Upper lobe of left lung (tissue), 6 donors: Measurements from ENCODE around the gene TEX47. TPM values are rescaled to one million over a fixed set of nuclear protein-coding genes. Genes with fewer than 3 reads are reported as not detected.
A peak's percentile ranks its signal among the peaks of the same experiment; 100 is the strongest.

ENCODE experiments used
- ATAC-seq, 2 donors: fragments of 200-7000 bp; cut with Tn5 transposase; one replicate each; pipeline ENCODE4 v1.9.1; 2022; ENCODE audit warnings: mild to moderate bottlenecking in 2 of 2, moderate library complexity in 2 of 2; ENCODE audit not compliant: low FRiP score in 2 of 2
- DNase-seq, 2 donors: peaks; one replicate each; pipeline ENCODE4 v3.0.0-alpha.2; 2019 to 2020
- H3K27ac ChIP-seq, 4 donors: fragments of 200-600 bp; sonication (generic); one replicate each; pipeline ENCODE4 v1.5.1; 2016 to 2019
- H3K27me3 ChIP-seq, 4 donors: fragments of 200-600 bp; sonication (generic); one replicate each; pipeline ENCODE4 v1.5.1; 2017 to 2019
- H3K36me3 ChIP-seq, 4 donors: fragments of 200-600 bp; sonication (generic); one replicate each; pipeline ENCODE4 v1.5.1; 2016 to 2019
- H3K4me1 ChIP-seq, 4 donors: fragments of 200-600 bp; sonication (generic); one replicate each; pipeline ENCODE4 v1.5.1; 2018 to 2019
- H3K4me3 ChIP-seq, 4 donors: fragments of 200-600 bp; sonication (generic); one replicate each; pipeline ENCODE4 v1.5.1; 2017 to 2019; ENCODE audit warnings: mild to moderate bottlenecking in 2 of 4, moderate library complexity in 1 of 4
- H3K9me3 ChIP-seq, 4 donors: fragments of 200-600 bp; sonication (generic); one replicate each; pipeline ENCODE4 v1.5.1; 2018 to 2019
- CTCF ChIP-seq, 6 experiments: fragments of 450-650 bp in 4 of 6; fragments of 200-600 bp in 2 of 6; sonication (generic) in 2 of 6; IDR thresholded peaks; one replicate each; pipeline ENCODE4 v1.5.1; 2016 to 2019; ENCODE audit warnings: antibody characterized with exemption in 6 of 6
- EP300 ChIP-seq, 4 donors: sonication (generic); formaldehyde crosslinking; IDR thresholded peaks; one replicate each; pipeline ENCODE4 v1.5.1; 2017; ENCODE audit warnings: antibody characterized with exemption in 4 of 4, control low read depth in 2 of 4
- POLR2A ChIP-seq, 4 donors: fragments of 450-650 bp; IDR thresholded peaks; one replicate each; pipeline ENCODE4 v1.5.1; 2016 to 2017; ENCODE audit warnings: antibody characterized with exemption in 4 of 4, mild to moderate bottlenecking in 2 of 4
- POLR2AphosphoS5 ChIP-seq, 2 donors: sonication (generic); formaldehyde crosslinking; IDR thresholded peaks; one replicate each; pipeline ENCODE4 v1.5.1; 2017; ENCODE audit warnings: antibody characterized with exemption in 2 of 2
- WGBS, 2 donors: methylation state at CpG; one replicate each; pipeline ENCODE4 v1.1.5; 2017 to 2018; 5-methylcytosine and 5-hydroxymethylcytosine counted together
- total RNA-seq, 6 donors: library from RNA; depleted of rRNA in 4 of 6; stranded (reverse); fragments of >200 nt in 4 of 6; gene quantifications; one replicate each; pipeline versions ENCODE4 v1.1.0 to v1.2.1, GENCODE V29; 2016 to 2021
- donor health status: DM: no; HTN: no; CAD: no; lungs with moderate emphysema.
- donor health status: DM: no; HTN: yes; CAD: no; lungs with severe emphysema.

The TEX47 gene
- total RNA-seq: not detected

GRCh38 chr7:88795553-88795952 lies at the start of gene TEX47:
Gene TEX47, minus strand, starts transcription at chr7:88795737. Its CDS starts 795 bp downstream, at chr7:88794942.
- Histone ChIP-seq H3K4me3 (no peak within 1 kb of the TSS), H3K9me3 (no peaks in the 10 kb centered on the region), H3K27me3 (no peaks in the 10 kb centered on the region), H3K4me1 (no peaks in the 10 kb centered on the region), H3K36me3 (no peaks in the 10 kb centered on the region), H3K27ac (no peak within 1 kb of the TSS)
- DNase-seq (no peak), ATAC-seq (no peak)
- TF ChIP-seq EP300 (IDR thresholded peaks at IDR 0.05): no peak
- TF ChIP-seq POLR2A (IDR thresholded peaks at IDR 0.05): no peak
- no peak for TF ChIP-seq POLR2AphosphoS5 (IDR thresholded peaks at IDR 0.05)
- no peak for TF ChIP-seq CTCF (IDR thresholded peaks at IDR 0.05)
- 63 to 73% methylated on average over 7 of the region's 7 CpGs for WGBS, 2 donors

GRCh38 chr7:88845091-88845490 lies 49.6 kb upstream of the TEX47 start:
- DNase-seq (peak in 1 of 2 donors; percentile 55), ATAC-seq (no peak)
- Histone ChIP-seq H3K27me3 (no peaks in the 10 kb centered on the region), H3K9me3 (no peaks in the 10 kb centered on the region), H3K4me3 (no peak overlapping the region), H3K27ac (no peak overlapping the region), H3K36me3 (no peaks in the 10 kb centered on the region), H3K4me1 (no peaks in the 10 kb centered on the region)
- WGBS, 2 donors: 92 to 93% methylated on average over 12 of the region's 12 CpGs
- TF ChIP-seq POLR2AphosphoS5 (IDR thresholded peaks at IDR 0.05) (no peak), CTCF (IDR thresholded peaks at IDR 0.05) (no peak), POLR2A (IDR thresholded peaks at IDR 0.05) (no peak), EP300 (IDR thresholded peaks at IDR 0.05) (no peak)

GRCh38 chr7:88842201-88842600 lies 46.7 kb upstream of the TEX47 start:
- no peak overlapping the region for H3K27ac ChIP-seq
- no peaks in the 10 kb centered on the region for H3K4me1 ChIP-seq
- H3K36me3 ChIP-seq: no peaks in the 10 kb centered on the region
- no peak for TF ChIP-seq POLR2AphosphoS5 (IDR thresholded peaks at IDR 0.05)
- TF ChIP-seq EP300 (IDR thresholded peaks at IDR 0.05): no peak
- TF ChIP-seq POLR2A (IDR thresholded peaks at IDR 0.05): no peak
- no peak for TF ChIP-seq CTCF (IDR thresholded peaks at IDR 0.05)
- no peak for DNase-seq
- H3K27me3 ChIP-seq: no peaks in the 10 kb centered on the region
- H3K9me3 ChIP-seq: no peaks in the 10 kb centered on the region
- ATAC-seq: no peak
- H3K4me3 ChIP-seq: no peak overlapping the region

GRCh38 chr7:88835147-88835728 lies 39.7 kb upstream of the TEX47 start:
- TF ChIP-seq EP300 (IDR thresholded peaks at IDR 0.05): no peak
- no peak for TF ChIP-seq POLR2AphosphoS5 (IDR thresholded peaks at IDR 0.05)
- peak in 4 of 6 experiments; percentile 15 to 39 (median 20) for TF ChIP-seq CTCF (IDR thresholded peaks at IDR 0.05)
- H3K4me3 ChIP-seq: no peak overlapping the region
- no peaks in the 10 kb centered on the region for H3K27me3 ChIP-seq
- DNase-seq (no peak), ATAC-seq (no peak)
- no peaks in the 10 kb centered on the region for H3K36me3 ChIP-seq
- no peaks in the 10 kb centered on the region for H3K4me1 ChIP-seq
- no peaks in the 10 kb centered on the region for H3K9me3 ChIP-seq
- H3K27ac ChIP-seq: no peak overlapping the region
- WGBS, 2 donors: 26 to 30% methylated on average over 3 of the region's 3 CpGs

- Histone ChIP-seq H3K4me1 (no peaks in the 10 kb centered on the region), H3K27ac (no peak overlapping the region), H3K27me3 (no peaks in the 10 kb centered on the region), H3K9me3 (no peaks in the 10 kb centered on the region), H3K4me3 (no peak overlapping the region), H3K36me3 (no peaks in the 10 kb centered on the region)
- DNase-seq (no peak), ATAC-seq (no peak)
- TF ChIP-seq POLR2AphosphoS5 (IDR thresholded peaks at IDR 0.05) (no peak), CTCF (IDR thresholded peaks at IDR 0.05) (no peak), EP300 (IDR thresholded peaks at IDR 0.05) (no peak), POLR2A (IDR thresholded peaks at IDR 0.05) (no peak)
- WGBS, 2 donors: 72 to 79% methylated on average over 3 of the region's 3 CpGs
These were observed 30.7 kb upstream of the TEX47 start for GRCh38 chr7:88826222-88826621.
